Smooth muscle cell (in vitro differentiated cells): ENCODE data around the gene BIRC2. TPM values are rescaled to one million over a fixed set of nuclear protein-coding genes. Genes with fewer than 3 reads are reported as not detected.

Experiments used
- DNase-seq: peaks from one replicate; lab custom pipeline; 2025; ENCODE audit not compliant: unreplicated experiment; lab: John Stamatoyannopoulos, UW
- H2AFZ ChIP-seq: fragments of 200-600 bp; sonication (generic); 2 replicates; pipeline ENCODE4 v1.6.0; 2016; ENCODE audit warnings: antibody characterized with exemption, low read depth, mild to moderate bottlenecking
- H3F3A ChIP-seq: fragments of 200-600 bp; sonication (generic); 2 replicates; pipeline ENCODE4 v1.6.0; 2017; ENCODE audit warnings: antibody characterized with exemption, low read depth
- H3K27ac ChIP-seq: fragments of 200-600 bp; sonication (generic); 2 replicates; pipeline ENCODE4 v1.5.1; 2016; ENCODE audit warnings: low read depth, mild to moderate bottlenecking
- H3K27me3 ChIP-seq: fragments of 200-600 bp; sonication (generic); 2 replicates; pipeline ENCODE4 v1.6.1; 2016; ENCODE audit warnings: low read depth, mild to moderate bottlenecking
- H3K36me3 ChIP-seq: fragments of 200-600 bp; sonication (generic); 2 replicates; pipeline ENCODE4 v1.5.1; 2016; ENCODE audit warnings: low read depth
- H3K4me1 ChIP-seq: fragments of 200-600 bp; sonication (generic); 2 replicates; pipeline ENCODE4 v1.5.1; 2016; ENCODE audit warnings: low read depth
- H3K4me2 ChIP-seq: fragments of 200-600 bp; sonication (generic); 2 replicates; pipeline ENCODE4 v1.6.0; 2016; ENCODE audit warnings: mild to moderate bottlenecking
- H3K4me3 ChIP-seq: fragments of 200-600 bp; sonication (generic); 2 replicates; pipeline ENCODE4 v1.5.1; 2016; ENCODE audit warnings: mild to moderate bottlenecking
- H3K79me2 ChIP-seq: fragments of 200-600 bp; sonication (generic); 2 replicates; pipeline ENCODE4 v1.6.0; 2016; ENCODE audit warnings: low read depth, mild to moderate bottlenecking
- H3K9ac ChIP-seq: fragments of 200-600 bp; sonication (generic); 2 replicates; pipeline ENCODE4 v1.6.0; 2016; ENCODE audit warnings: low read depth
- H3K9me3 ChIP-seq: fragments of 200-600 bp; sonication (generic); replicated peaks from 2 replicates; pipeline ENCODE4 v1.5.1; 2016; ENCODE audit warnings: low read depth
- H4K20me1 ChIP-seq: fragments of 200-600 bp; sonication (generic); 2 replicates; pipeline ENCODE4 v1.6.0; 2016; ENCODE audit warnings: low read depth
- WGBS: methylation state at CpG from one replicate; pipeline ENCODE4 v1.1.7; 2016; ENCODE audit warnings: low lambda C conversion rate; 5-methylcytosine and 5-hydroxymethylcytosine counted together
- polyA plus RNA-seq: library from polyadenylated mRNA; unstranded; fragments of >200 nt; fragmentation: Nextera tagmentation; extraction: Ambion mirVana; gene quantifications from 2 replicates; pipeline ENCODE4 v1.2.1, GENCODE V29; 2016
- total RNA-seq: library from RNA; depleted of rRNA; stranded (reverse); fragments of >200 nt; gene quantifications from 2 replicates; pipeline ENCODE4 v1.2.3, GENCODE V29; 2014
- TF ChIP-seq, protein P1 (sequence below): fragments of 200-600 bp; sonication (generic); IDR thresholded peaks from 2 replicates; pipeline ENCODE4 v1.5.1; 2017; ENCODE audit warnings: borderline replicate concordance, mild to moderate bottlenecking, antibody characterized with exemption; ENCODE audit not compliant: insufficient read depth, poor library complexity, severe bottlenecking

Gene BIRC2
- total and polyA plus RNA-seq, 2 experiments from 2014 or later, result 46.3 to 170 TPM

DNA sequence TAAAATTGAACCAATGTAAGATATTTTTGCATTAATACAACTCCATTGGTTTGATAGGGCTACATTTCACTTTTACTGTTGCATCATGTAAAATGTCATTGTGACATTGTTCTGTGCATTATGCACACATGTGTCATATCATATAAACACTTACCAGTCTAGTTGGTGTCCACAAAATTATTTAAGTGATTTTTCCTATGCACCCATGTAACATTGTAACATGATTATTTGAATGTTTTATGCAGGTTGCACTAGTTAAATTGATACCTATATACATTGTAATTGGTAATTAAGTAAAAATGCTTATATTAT lies 39.3 kb upstream of the BIRC2 start:
- H3K27me3 ChIP-seq, result no peaks in the 10 kb centered on the region
- H3K4me2 ChIP-seq, result no peak overlapping the region
- H3K27ac ChIP-seq, result no peak overlapping the region
- no peak overlapping the region for H2AFZ ChIP-seq
- H3K79me2 ChIP-seq, result no peaks in the 10 kb centered on the region
- no peaks in the 10 kb centered on the region for H3K9me3 ChIP-seq
- H3K4me3 ChIP-seq, result no peak overlapping the region
- H3F3A ChIP-seq, result no peaks in the 10 kb centered on the region
- no peaks in the 10 kb centered on the region for H3K36me3 ChIP-seq
- TF ChIP-seq, protein P1, sequence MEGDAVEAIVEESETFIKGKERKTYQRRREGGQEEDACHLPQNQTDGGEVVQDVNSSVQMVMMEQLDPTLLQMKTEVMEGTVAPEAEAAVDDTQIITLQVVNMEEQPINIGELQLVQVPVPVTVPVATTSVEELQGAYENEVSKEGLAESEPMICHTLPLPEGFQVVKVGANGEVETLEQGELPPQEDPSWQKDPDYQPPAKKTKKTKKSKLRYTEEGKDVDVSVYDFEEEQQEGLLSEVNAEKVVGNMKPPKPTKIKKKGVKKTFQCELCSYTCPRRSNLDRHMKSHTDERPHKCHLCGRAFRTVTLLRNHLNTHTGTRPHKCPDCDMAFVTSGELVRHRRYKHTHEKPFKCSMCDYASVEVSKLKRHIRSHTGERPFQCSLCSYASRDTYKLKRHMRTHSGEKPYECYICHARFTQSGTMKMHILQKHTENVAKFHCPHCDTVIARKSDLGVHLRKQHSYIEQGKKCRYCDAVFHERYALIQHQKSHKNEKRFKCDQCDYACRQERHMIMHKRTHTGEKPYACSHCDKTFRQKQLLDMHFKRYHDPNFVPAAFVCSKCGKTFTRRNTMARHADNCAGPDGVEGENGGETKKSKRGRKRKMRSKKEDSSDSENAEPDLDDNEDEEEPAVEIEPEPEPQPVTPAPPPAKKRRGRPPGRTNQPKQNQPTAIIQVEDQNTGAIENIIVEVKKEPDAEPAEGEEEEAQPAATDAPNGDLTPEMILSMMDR, result no peak
- no peak overlapping the region for H3K9ac ChIP-seq
- no peaks in the 10 kb centered on the region for H4K20me1 ChIP-seq
- no peaks in the 10 kb centered on the region for H3K4me1 ChIP-seq
- no peak for DNase-seq

DNA sequence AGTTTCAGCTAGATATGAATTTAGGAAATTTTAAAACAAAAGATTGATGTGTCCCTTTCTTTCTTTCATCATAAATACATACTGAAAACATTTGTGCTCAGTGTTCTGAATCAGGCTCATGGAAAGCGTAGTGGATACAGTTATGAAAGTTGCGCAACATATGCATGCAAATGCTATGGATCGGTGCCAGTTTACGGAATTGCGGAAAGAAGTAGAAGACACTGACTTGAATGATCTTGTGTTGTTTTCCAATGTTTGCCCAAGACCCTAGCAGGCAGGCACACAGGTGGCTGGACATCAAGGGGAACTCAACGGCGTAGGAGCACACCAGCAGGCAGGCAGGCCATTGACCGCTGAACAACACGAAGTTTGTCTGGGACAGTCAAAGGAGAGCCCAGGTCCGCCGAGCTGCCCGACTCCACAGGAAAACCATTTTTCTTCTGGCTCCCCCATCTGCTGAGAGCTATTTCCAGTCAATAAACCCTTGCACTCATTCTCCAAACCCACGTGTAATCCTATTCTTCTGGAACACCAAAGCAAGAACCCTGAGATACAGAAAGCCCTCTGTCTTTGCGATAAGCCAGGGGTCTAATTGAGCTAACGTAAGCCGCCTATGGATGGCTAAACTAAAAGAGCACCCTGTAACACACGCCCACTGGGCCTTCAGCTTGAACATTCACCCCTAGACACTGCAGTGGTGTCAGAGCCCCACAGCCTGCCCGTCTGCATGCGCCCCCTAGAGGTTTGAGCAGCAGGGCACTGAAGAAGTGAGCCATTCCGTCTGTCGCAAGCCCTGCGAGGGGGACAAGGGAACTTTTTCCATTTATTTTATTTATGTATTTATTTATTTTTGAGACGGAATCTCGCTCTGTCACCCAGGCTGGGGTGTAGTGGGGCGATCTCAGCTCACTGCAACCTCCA lies 37.1 kb upstream of the BIRC2 start:
- Histone ChIP-seq H3K27me3 (no peaks in the 10 kb centered on the region), H4K20me1 (no peaks in the 10 kb centered on the region), H3K4me3 (no peak overlapping the region), H3K9me3 (no peaks in the 10 kb centered on the region), H3F3A (no peaks in the 10 kb centered on the region), H3K4me1 (no peaks in the 10 kb centered on the region), H3K79me2 (no peaks in the 10 kb centered on the region), H2AFZ (no peak overlapping the region), H3K36me3 (no peaks in the 10 kb centered on the region), H3K9ac (no peak overlapping the region), H3K4me2 (no peak overlapping the region), H3K27ac (no peak overlapping the region)
- TF ChIP-seq, protein P1, result no peak
- no peak for DNase-seq
- WGBS, result 84% methylated on average over 25 of the region's 25 CpGs

DNA sequence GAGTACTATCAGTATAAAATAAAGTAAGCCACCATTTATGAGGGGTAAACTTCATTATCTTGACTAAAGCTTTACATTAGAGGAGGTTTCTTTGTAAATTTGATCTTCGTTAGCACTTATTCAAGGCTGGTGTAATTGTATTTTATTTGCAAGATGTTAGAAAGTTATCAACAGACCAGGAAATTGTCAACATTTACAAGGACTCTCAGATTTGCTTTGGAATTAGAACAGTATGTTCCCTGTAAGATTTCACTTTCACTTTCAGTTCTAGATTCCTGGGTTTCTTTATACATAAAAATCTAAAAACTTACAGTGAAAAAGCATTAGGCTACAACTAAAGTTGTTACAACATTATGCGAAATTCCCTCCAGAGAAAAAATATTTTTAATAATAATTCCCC lies 34.3 kb upstream of the BIRC2 start:
- Histone ChIP-seq H3K27me3 (no peaks in the 10 kb centered on the region), H3K4me2 (peak overlapping the region; percentile 77), H2AFZ (peak overlapping the region; percentile 60), H3K27ac (peak overlapping the region; percentile 37), H4K20me1 (no peaks in the 10 kb centered on the region), H3F3A (peaks cover 4% of the 10 kb centered on the region), H3K9me3 (no peaks in the 10 kb centered on the region), H3K36me3 (no peaks in the 10 kb centered on the region), H3K4me1 (peaks cover 3% of the 10 kb centered on the region), H3K9ac (no peak overlapping the region), H3K4me3 (peak overlapping the region; percentile 39), H3K79me2 (no peaks in the 10 kb centered on the region)
- 65% methylated on average over 2 of the region's 2 CpGs for WGBS
- DNase-seq, result no peak
- TF ChIP-seq, protein P1, result no peak
